ENCODE data around the gene VPS52. TPM values are rescaled to one million over a fixed set of nuclear protein-coding genes. Genes with fewer than 3 reads are reported as not detected.
A peak's percentile ranks its signal among the peaks of the same experiment; 100 is the strongest.
"Not testable (repeated sequence)": the region's sequence is repeated elsewhere in the genome, so short reads cannot be mapped to it uniquely, and the experiment has no call there.

Gene VPS52
- total RNA-seq, 1 experiment from 2014 or later, result 58.2 TPM

DNA sequence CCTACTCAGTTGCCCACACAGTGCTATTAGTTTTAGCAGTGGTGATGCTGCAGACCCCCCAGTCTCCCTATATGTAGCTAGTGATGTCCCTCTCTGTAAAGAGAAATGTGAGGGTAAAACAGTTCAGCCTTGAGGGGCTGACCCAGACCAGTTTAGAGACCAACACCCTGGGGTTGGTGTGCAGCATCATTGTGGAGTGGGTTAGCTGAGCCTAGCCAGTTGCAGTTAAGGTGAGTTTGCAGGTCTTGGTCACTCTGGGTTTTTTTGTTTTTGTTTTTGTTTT, 4.8 kb upstream of the VPS52 start:
- peaks cover 44% of the 10 kb centered on the region for H3K79me2 ChIP-seq (ENCODE audit: insufficient read depth, low read length)
- peak overlapping the region; percentile 98 for H3K9ac ChIP-seq (ENCODE audit: low read length)
- H3K9me2 ChIP-seq (ENCODE audit: insufficient read depth), result no peaks in the 10 kb centered on the region
- H3K9me3 ChIP-seq (ENCODE audit: control insufficient read depth in 1 of 2, insufficient read depth in 1 of 2, low read depth in 1 of 2, low read length in 2 of 2), result no peaks in the 10 kb centered on the region
- peak overlapping the region; percentile 86 for H3K4me2 ChIP-seq (ENCODE audit: low read length)
- TF ChIP-seq, protein P1, sequence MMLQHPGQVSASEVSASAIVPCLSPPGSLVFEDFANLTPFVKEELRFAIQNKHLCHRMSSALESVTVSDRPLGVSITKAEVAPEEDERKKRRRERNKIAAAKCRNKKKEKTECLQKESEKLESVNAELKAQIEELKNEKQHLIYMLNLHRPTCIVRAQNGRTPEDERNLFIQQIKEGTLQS (IDR thresholded peaks at IDR 0.05), result no peak
- TF ChIP-seq, protein P2, sequence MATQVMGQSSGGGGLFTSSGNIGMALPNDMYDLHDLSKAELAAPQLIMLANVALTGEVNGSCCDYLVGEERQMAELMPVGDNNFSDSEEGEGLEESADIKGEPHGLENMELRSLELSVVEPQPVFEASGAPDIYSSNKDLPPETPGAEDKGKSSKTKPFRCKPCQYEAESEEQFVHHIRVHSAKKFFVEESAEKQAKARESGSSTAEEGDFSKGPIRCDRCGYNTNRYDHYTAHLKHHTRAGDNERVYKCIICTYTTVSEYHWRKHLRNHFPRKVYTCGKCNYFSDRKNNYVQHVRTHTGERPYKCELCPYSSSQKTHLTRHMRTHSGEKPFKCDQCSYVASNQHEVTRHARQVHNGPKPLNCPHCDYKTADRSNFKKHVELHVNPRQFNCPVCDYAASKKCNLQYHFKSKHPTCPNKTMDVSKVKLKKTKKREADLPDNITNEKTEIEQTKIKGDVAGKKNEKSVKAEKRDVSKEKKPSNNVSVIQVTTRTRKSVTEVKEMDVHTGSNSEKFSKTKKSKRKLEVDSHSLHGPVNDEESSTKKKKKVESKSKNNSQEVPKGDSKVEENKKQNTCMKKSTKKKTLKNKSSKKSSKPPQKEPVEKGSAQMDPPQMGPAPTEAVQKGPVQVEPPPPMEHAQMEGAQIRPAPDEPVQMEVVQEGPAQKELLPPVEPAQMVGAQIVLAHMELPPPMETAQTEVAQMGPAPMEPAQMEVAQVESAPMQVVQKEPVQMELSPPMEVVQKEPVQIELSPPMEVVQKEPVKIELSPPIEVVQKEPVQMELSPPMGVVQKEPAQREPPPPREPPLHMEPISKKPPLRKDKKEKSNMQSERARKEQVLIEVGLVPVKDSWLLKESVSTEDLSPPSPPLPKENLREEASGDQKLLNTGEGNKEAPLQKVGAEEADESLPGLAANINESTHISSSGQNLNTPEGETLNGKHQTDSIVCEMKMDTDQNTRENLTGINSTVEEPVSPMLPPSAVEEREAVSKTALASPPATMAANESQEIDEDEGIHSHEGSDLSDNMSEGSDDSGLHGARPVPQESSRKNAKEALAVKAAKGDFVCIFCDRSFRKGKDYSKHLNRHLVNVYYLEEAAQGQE (IDR thresholded peaks at IDR 0.05; ENCODE audit: low read depth), result no peak
- TF ChIP-seq ELF1 (IDR thresholded peaks at IDR 0.05; ENCODE audit: borderline replicate concordance, low read depth), result no peak
- ChIA-PET CTCF (interaction anchor here (0.6 to 1.8 kb wide), 7 partner anchors 13 to 262 kb away, joined by 3 to 9 read pairs (median 5); partner anchors contain the start of genes PFDN6, RGL2, WDR46 and ZBTB22), RAD21 (ENCODE audit: low non-redundant PET in 1 of 2, low total read pairs in 2 of 2, uncharacterized antibody in 2 of 2, unreplicated experiment in 2 of 2) (no interaction called here), POLR2A (interaction anchor here (1.2 to 2.4 kb wide), 9 partner anchors 12 to 134 kb away, joined by 3 to 12 read pairs (median 7); partner anchors contain the start of genes PFDN6, RGL2, WDR46 and ZBTB22)
- peak overlapping the region; percentile 34 to 99 for H3K4me3 ChIP-seq (replicated peaks in 1 of 2; ENCODE audit: low read depth in 1 of 2, low read length in 2 of 2)
- BruUV-seq (replicated peaks), result no TSS peak
- H3K27me3 ChIP-seq (ENCODE audit: insufficient read depth, low read length), result no peaks in the 10 kb centered on the region
- H3K4me1 ChIP-seq (ENCODE audit: control insufficient read depth in 1 of 2, insufficient read depth in 2 of 2, low read length in 2 of 2), result peaks cover 43 to 68% of the 10 kb centered on the region in 2 experiments
- H4K20me1 ChIP-seq (ENCODE audit: insufficient read depth), result peaks cover 22% of the 10 kb centered on the region
- H2AFZ ChIP-seq (ENCODE audit: low read depth, low read length, poor library complexity, severe bottlenecking), result no peak overlapping the region
- ATAC-seq (peak; percentile 3), DNase-seq (ENCODE audit: low read depth, low spot score) (no peak)
- peaks cover 31 to 56% of the 10 kb centered on the region in 2 experiments for H3K36me3 ChIP-seq (ENCODE audit: control insufficient read depth in 1 of 2, insufficient read depth in 2 of 2, low read length in 2 of 2)
- H3K27ac ChIP-seq (ENCODE audit: low read depth, low read length), result peak overlapping the region; percentile 82
- intact Hi-C loops (cut with micrococcal nuclease), result no loop called here

DNA sequence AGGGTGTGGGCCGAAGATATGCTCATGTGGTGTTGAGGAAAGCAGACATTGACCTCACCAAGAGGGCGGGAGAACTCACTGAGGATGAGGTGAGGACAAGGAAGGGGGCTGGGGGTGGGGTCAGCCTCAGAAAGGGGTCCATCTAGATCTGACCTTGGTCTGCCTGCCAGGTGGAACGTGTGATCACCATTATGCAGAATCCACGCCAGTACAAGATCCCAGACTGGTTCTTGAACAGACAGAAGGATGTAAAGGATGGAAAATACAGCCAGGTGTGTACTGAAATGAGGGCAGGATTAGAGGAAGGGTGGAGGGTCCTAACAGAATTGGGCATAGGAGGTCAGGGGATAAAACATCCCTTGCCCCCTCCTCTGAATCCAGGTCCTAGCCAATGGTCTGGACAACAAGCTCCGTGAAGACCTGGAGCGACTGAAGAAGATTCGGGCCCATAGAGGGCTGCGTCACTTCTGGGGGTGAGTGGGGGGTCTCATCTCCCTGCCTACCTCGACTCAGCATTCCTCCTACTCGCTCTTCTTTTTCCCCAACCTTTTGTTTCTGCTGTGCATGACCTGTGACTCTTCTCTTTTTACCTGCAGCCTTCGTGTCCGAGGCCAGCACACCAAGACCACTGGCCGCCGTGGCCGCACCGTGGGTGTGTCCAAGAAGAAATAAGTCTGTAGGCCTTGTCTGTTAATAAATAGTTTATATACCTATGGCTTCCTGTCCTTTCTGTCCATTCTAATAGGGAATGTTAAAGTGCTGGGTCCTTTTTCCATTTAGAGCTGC, 4.3 kb upstream of the VPS52 start:
- ATAC-seq; H3K27me3 ChIP-seq (ENCODE audit: insufficient read depth, low read length); H2AFZ ChIP-seq (ENCODE audit: low read depth, low read length, poor library complexity, severe bottlenecking); H3K9me2 ChIP-seq (ENCODE audit: insufficient read depth); RAD21 ChIA-PET (ENCODE audit: low non-redundant PET in 1 of 2, low total read pairs in 2 of 2, uncharacterized antibody in 2 of 2, unreplicated experiment in 2 of 2); BruUV-seq (replicated peaks); intact Hi-C loops (cut with micrococcal nuclease); DNase-seq (ENCODE audit: low read depth, low spot score); H3K9me3 ChIP-seq (ENCODE audit: control insufficient read depth in 1 of 2, insufficient read depth in 1 of 2, low read depth in 1 of 2, low read length in 2 of 2): not testable (repeated sequence)
- Histone ChIP-seq H3K27ac (ENCODE audit: low read depth, low read length) (peak overlapping the region; percentile 82), H3K4me2 (ENCODE audit: low read length) (peak overlapping the region; percentile 86), H3K4me1 (ENCODE audit: control insufficient read depth in 1 of 2, insufficient read depth in 2 of 2, low read length in 2 of 2) (peaks cover 43 to 66% of the 10 kb centered on the region in 2 experiments), H3K4me3 (replicated peaks in 1 of 2; ENCODE audit: low read depth in 1 of 2, low read length in 2 of 2) (peak overlapping the region; percentile 34 to 99), H3K79me2 (ENCODE audit: insufficient read depth, low read length) (peaks cover 49% of the 10 kb centered on the region), H3K9ac (ENCODE audit: low read length) (peak overlapping the region; percentile 98), H4K20me1 (ENCODE audit: insufficient read depth) (peaks cover 22% of the 10 kb centered on the region), H3K36me3 (ENCODE audit: control insufficient read depth in 1 of 2, insufficient read depth in 2 of 2, low read length in 2 of 2) (peaks cover 31 to 56% of the 10 kb centered on the region in 2 experiments)
- POLR2A ChIA-PET, result interaction anchor here (1.2 to 2.4 kb wide), 7 partner anchors 13 to 134 kb away, joined by 3 to 12 read pairs (median 8); partner anchors contain the start of genes PFDN6, RGL2, WDR46 and ZBTB22
- CTCF ChIA-PET, result interaction anchor here (1.1 kb wide), 1 partner anchor 65 kb away, joined by 3 read pairs; no protein-coding TSS in a partner anchor

All from HCT116 (cell line).